ENCODE data around the gene LCE7A.

Gene LCE7A

DNA sequence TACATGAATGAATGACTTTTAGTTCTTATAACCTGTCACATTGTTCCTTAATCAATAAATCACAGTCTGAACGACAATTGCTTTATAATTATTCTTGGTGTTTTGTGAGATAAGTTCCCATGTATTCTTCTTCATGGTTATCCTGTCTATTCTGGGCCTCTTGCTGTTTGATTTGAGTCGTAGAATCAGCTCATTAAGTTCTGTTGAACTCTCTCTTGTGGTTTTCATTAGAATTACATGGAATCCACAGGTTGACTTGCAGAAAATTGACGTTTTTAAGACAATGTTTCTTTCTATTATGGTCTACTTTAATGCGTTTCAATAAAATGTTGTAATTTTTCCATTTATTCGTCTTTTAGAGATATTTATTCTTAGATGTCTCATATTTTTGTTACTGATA lies 36.5 kb upstream of the LCE7A start:
- Histone ChIP-seq H3K27ac (replicated peaks; ENCODE audit: low read length) (no peak overlapping the region), H3K4me2 (ENCODE audit: insufficient read depth, low read length, poor library complexity, severe bottlenecking) (no peak overlapping the region), H4K91ac (ENCODE audit: low read depth, low read length, poor library complexity) (no peak overlapping the region), H3K23ac (ENCODE audit: low read depth, low read length, poor library complexity) (no peak overlapping the region), H2BK5ac (ENCODE audit: low read length) (no peak overlapping the region), H3K4me3 (ENCODE audit: low read length in 2 of 2) (no peak overlapping the region), H3K18ac (ENCODE audit: low read length) (no peak overlapping the region), H3K14ac (ENCODE audit: low read length) (no peak overlapping the region), H4K8ac (ENCODE audit: low read depth, low read length) (no peak overlapping the region), H2AK5ac (ENCODE audit: low read depth, low read length) (no peak overlapping the region), H2BK12ac (ENCODE audit: low read length) (no peak overlapping the region), H3K36me3 (replicated peaks in 1 of 2; ENCODE audit: control insufficient read depth in 2 of 2, insufficient read depth in 2 of 2, low read length in 2 of 2) (no peaks in the 10 kb centered on the region), H3K27me3 (ENCODE audit: control insufficient read depth in 3 of 3, insufficient read depth in 3 of 3, low read depth in 1 of 3, low read length in 3 of 3) (no peaks in the 10 kb centered on the region), H3K79me1 (ENCODE audit: low read depth, low read length) (no peaks in the 10 kb centered on the region), H3K4ac (ENCODE audit: low read length) (no peak overlapping the region), H2BK120ac (ENCODE audit: low read depth, low read length) (no peak overlapping the region), H3K9ac (ENCODE audit: low read depth, low read length, poor library complexity) (no peak overlapping the region), H2BK15ac (ENCODE audit: low read length) (no peak overlapping the region), H3K4me1 (ENCODE audit: control insufficient read depth in 2 of 2, insufficient read depth in 1 of 2, low read depth in 1 of 2, low read length in 2 of 2) (no peaks in the 10 kb centered on the region), H2AFZ (ENCODE audit: low read length) (no peak overlapping the region), H3K9me3 (replicated peaks in 1 of 2; ENCODE audit: control insufficient read depth in 2 of 2, insufficient read depth in 1 of 2, low read depth in 1 of 2, low read length in 2 of 2) (peaks cover 0 to 12% of the 10 kb centered on the region in 2 donors)
- no CpG with 5 or more reads among the region's 5 CpGs for WGBS, 2 donors (ENCODE audit: extremely low coverage in 2 of 2, insufficient read length in 2 of 2, insufficient replicate concordance in 1 of 2)
- no peak for DNase-seq (ENCODE audit: low spot score)

- H2AFZ ChIP-seq (ENCODE audit: low read length) = no peak overlapping the region
- no peak overlapping the region for H2BK12ac ChIP-seq (ENCODE audit: low read length)
- no peak overlapping the region for H3K4me2 ChIP-seq (ENCODE audit: insufficient read depth, low read length, poor library complexity, severe bottlenecking)
- no peak overlapping the region for H4K8ac ChIP-seq (ENCODE audit: low read depth, low read length)
- H3K18ac ChIP-seq (ENCODE audit: low read length) = no peak overlapping the region
- H3K9me3 ChIP-seq (replicated peaks in 1 of 2; ENCODE audit: control insufficient read depth in 2 of 2, insufficient read depth in 1 of 2, low read depth in 1 of 2, low read length in 2 of 2) = peaks cover 0 to 8% of the 10 kb centered on the region in 2 donors
- no peak overlapping the region for H2BK5ac ChIP-seq (ENCODE audit: low read length)
- H3K9ac ChIP-seq (ENCODE audit: low read depth, low read length, poor library complexity) = no peak overlapping the region
- H3K4me3 ChIP-seq (ENCODE audit: low read length in 2 of 2) = no peak overlapping the region
- H2AK5ac ChIP-seq (ENCODE audit: low read depth, low read length) = no peak overlapping the region
- no peak overlapping the region for H3K4ac ChIP-seq (ENCODE audit: low read length)
- H4K91ac ChIP-seq (ENCODE audit: low read depth, low read length, poor library complexity) = no peak overlapping the region
- no peaks in the 10 kb centered on the region for H3K79me1 ChIP-seq (ENCODE audit: low read depth, low read length)
- no peaks in the 10 kb centered on the region for H3K36me3 ChIP-seq (replicated peaks in 1 of 2; ENCODE audit: control insufficient read depth in 2 of 2, insufficient read depth in 2 of 2, low read length in 2 of 2)
- H3K23ac ChIP-seq (ENCODE audit: low read depth, low read length, poor library complexity) = no peak overlapping the region
- no peak overlapping the region for H3K27ac ChIP-seq (replicated peaks; ENCODE audit: low read length)
- no peak for DNase-seq (ENCODE audit: low spot score)
- H3K4me1 ChIP-seq (ENCODE audit: control insufficient read depth in 2 of 2, insufficient read depth in 1 of 2, low read depth in 1 of 2, low read length in 2 of 2) = no peaks in the 10 kb centered on the region
- no peak overlapping the region for H3K14ac ChIP-seq (ENCODE audit: low read length)
- no peaks in the 10 kb centered on the region for H3K27me3 ChIP-seq (ENCODE audit: control insufficient read depth in 3 of 3, insufficient read depth in 3 of 3, low read depth in 1 of 3, low read length in 3 of 3)
- no peak overlapping the region for H2BK120ac ChIP-seq (ENCODE audit: low read depth, low read length)
- H2BK15ac ChIP-seq (ENCODE audit: low read length) = no peak overlapping the region
These were observed 34.8 kb upstream of the LCE7A start for GRCh38 chr1:152824964-152825363.

- H3K9me3 ChIP-seq (replicated peaks in 1 of 2; ENCODE audit: control insufficient read depth in 2 of 2, insufficient read depth in 1 of 2, low read depth in 1 of 2, low read length in 2 of 2) = peaks cover 0 to 8% of the 10 kb centered on the region in 2 donors
These were observed 32.6 kb upstream of the LCE7A start, which contains the start of gene LCE1A for GRCh38 chr1:152827173-152827572. Gene LCE1A (plus strand): TSS chr1:152827473. CDS start chr1:152827473, 0 bp downstream.

DNA sequence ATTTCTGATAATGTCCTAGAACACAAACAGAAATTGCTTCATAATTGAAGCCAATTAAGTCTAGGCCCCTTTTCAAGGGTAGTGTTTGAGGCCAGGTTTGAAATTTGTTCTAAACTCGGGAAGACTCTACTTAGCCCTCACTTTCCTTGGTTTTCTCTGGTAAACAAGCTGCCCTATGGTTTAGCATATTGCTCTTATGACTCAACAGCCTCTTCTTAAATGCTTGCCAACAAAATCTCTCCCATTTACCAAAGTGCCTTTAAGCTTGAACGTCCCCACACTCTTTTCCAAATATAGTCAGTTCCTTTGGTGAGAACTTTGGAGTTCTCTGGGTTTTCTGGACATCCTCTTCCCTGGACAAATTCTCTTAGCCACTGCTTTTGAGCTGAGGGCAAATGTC lies 22.9 kb upstream of the LCE7A start:
- no peak overlapping the region for H3K23ac ChIP-seq (ENCODE audit: low read depth, low read length, poor library complexity)
- no peak overlapping the region for H2BK12ac ChIP-seq (ENCODE audit: low read length)
- no peak overlapping the region for H3K4me3 ChIP-seq (ENCODE audit: low read length in 2 of 2)
- no peak overlapping the region for H3K4me2 ChIP-seq (ENCODE audit: insufficient read depth, low read length, poor library complexity, severe bottlenecking)
- no peak overlapping the region for H2BK120ac ChIP-seq (ENCODE audit: low read depth, low read length)
- no peak overlapping the region for H3K14ac ChIP-seq (ENCODE audit: low read length)
- DNase-seq (ENCODE audit: low spot score) = no peak
- no peak overlapping the region for H3K9ac ChIP-seq (ENCODE audit: low read depth, low read length, poor library complexity)
- H2AFZ ChIP-seq (ENCODE audit: low read length) = no peak overlapping the region
- no peak overlapping the region for H3K4ac ChIP-seq (ENCODE audit: low read length)
- no peak overlapping the region for H4K91ac ChIP-seq (ENCODE audit: low read depth, low read length, poor library complexity)
- no peaks in the 10 kb centered on the region for H3K4me1 ChIP-seq (ENCODE audit: control insufficient read depth in 2 of 2, insufficient read depth in 1 of 2, low read depth in 1 of 2, low read length in 2 of 2)
- H2BK15ac ChIP-seq (ENCODE audit: low read length) = no peak overlapping the region
- H2BK5ac ChIP-seq (ENCODE audit: low read length) = no peak overlapping the region
- no peaks in the 10 kb centered on the region for H3K27me3 ChIP-seq (ENCODE audit: control insufficient read depth in 3 of 3, insufficient read depth in 3 of 3, low read depth in 1 of 3, low read length in 3 of 3)
- no peaks in the 10 kb centered on the region for H3K79me1 ChIP-seq (ENCODE audit: low read depth, low read length)
- no peak overlapping the region for H3K18ac ChIP-seq (ENCODE audit: low read length)
- no peak overlapping the region for H2AK5ac ChIP-seq (ENCODE audit: low read depth, low read length)
- H3K9me3 ChIP-seq (replicated peaks in 1 of 2; ENCODE audit: control insufficient read depth in 2 of 2, insufficient read depth in 1 of 2, low read depth in 1 of 2, low read length in 2 of 2) = peaks cover 0 to 8% of the 10 kb centered on the region in 2 donors
- no CpG with 5 or more reads among the region's 2 CpGs for WGBS, 2 donors (ENCODE audit: extremely low coverage in 2 of 2, insufficient read length in 2 of 2, insufficient replicate concordance in 1 of 2)
- no peak overlapping the region for H3K27ac ChIP-seq (replicated peaks; ENCODE audit: low read length)
- no peaks in the 10 kb centered on the region for H3K36me3 ChIP-seq (replicated peaks in 1 of 2; ENCODE audit: control insufficient read depth in 2 of 2, insufficient read depth in 2 of 2, low read length in 2 of 2)
- H4K8ac ChIP-seq (ENCODE audit: low read depth, low read length) = no peak overlapping the region

More at GRCh38 chr1:152827173-152827572, 32.6 kb upstream of the LCE7A start, which contains the start of gene LCE1A:
- Histone ChIP-seq H3K18ac (ENCODE audit: low read length) (no peak within 1 kb of the TSS), H3K4ac (ENCODE audit: low read length) (no peak within 1 kb of the TSS), H3K79me1 (ENCODE audit: low read depth, low read length) (no peaks in the 10 kb centered on the region), H3K23ac (ENCODE audit: low read depth, low read length, poor library complexity) (no peak within 1 kb of the TSS), H3K27me3 (ENCODE audit: control insufficient read depth in 3 of 3, insufficient read depth in 3 of 3, low read depth in 1 of 3, low read length in 3 of 3) (no peaks in the 10 kb centered on the region), H2BK5ac (ENCODE audit: low read length) (no peak within 1 kb of the TSS), H3K27ac (replicated peaks; ENCODE audit: low read length) (no peak within 1 kb of the TSS), H3K4me3 (ENCODE audit: low read length in 2 of 2) (no peak within 1 kb of the TSS), H3K4me2 (ENCODE audit: insufficient read depth, low read length, poor library complexity, severe bottlenecking) (no peak within 1 kb of the TSS), H2AFZ (ENCODE audit: low read length) (no peak within 1 kb of the TSS), H2BK12ac (ENCODE audit: low read length) (no peak within 1 kb of the TSS), H3K4me1 (ENCODE audit: control insufficient read depth in 2 of 2, insufficient read depth in 1 of 2, low read depth in 1 of 2, low read length in 2 of 2) (no peaks in the 10 kb centered on the region), H3K9ac (ENCODE audit: low read depth, low read length, poor library complexity) (no peak within 1 kb of the TSS), H2BK120ac (ENCODE audit: low read depth, low read length) (no peak within 1 kb of the TSS), H4K91ac (ENCODE audit: low read depth, low read length, poor library complexity) (no peak within 1 kb of the TSS), H2BK15ac (ENCODE audit: low read length) (no peak within 1 kb of the TSS), H3K36me3 (replicated peaks in 1 of 2; ENCODE audit: control insufficient read depth in 2 of 2, insufficient read depth in 2 of 2, low read length in 2 of 2) (no peaks in the 10 kb centered on the region), H4K8ac (ENCODE audit: low read depth, low read length) (no peak within 1 kb of the TSS), H2AK5ac (ENCODE audit: low read depth, low read length) (no peak within 1 kb of the TSS), H3K14ac (ENCODE audit: low read length) (no peak within 1 kb of the TSS)
- no peak for DNase-seq (ENCODE audit: low spot score)
- WGBS, 2 donors (ENCODE audit: extremely low coverage in 2 of 2, insufficient read length in 2 of 2, insufficient replicate concordance in 1 of 2) = no CpG with 5 or more reads among the region's 2 CpGs
